Epithelial cell of proximal tubule (primary cell): ENCODE data around the gene LCTL. TPM values are rescaled to one million over a fixed set of nuclear protein-coding genes. Genes with fewer than 3 reads are reported as not detected.

Source experiments
- DNase-seq: peaks from one replicate; pipeline ENCODE4 v3.0.0-alpha.2; 2011; ENCODE audit warnings: low read depth
- H3K4me3 ChIP-seq: 2 replicates; pipeline ENCODE4 v1.5.1; 2011; ENCODE audit warnings: low read depth, mild to moderate bottlenecking, low read length
- total RNA-seq: library from RNA; depleted of rRNA; stranded (reverse); fragments of >200 nt; gene quantifications from 2 replicates; pipeline ENCODE4 v1.2.3, GENCODE V29; 2015
- TF ChIP-seq, protein P1 (sequence below): conservative IDR thresholded peaks from 2 replicates; pipeline ENCODE4 v1.5.1; 2012; ENCODE audit warnings: low read depth, mild to moderate bottlenecking, low read length

Gene LCTL
- total RNA-seq, 1 donor from 2014 or later: 0.23 TPM

DNA sequence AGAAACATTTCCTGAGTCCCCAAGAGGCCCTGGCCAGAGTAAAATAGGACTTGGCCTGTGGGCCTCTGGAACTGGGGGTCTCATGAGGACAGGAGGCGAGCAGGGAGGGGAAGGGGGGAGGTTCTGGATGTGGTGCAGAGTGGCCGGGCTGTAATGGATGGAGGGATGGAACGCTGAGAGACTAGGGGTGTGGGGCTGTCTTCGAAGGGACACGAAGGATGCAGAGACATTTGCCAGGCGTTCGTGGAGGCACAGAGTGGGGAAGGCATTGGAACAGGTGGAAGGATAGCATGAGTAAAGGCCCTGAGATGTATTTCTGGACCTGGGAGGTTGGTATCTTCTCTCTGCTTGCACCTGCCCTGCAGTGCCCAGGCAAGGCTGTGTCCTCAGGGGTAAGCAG, 2.1 kb upstream of the LCTL start:
- no peak overlapping the region for H3K4me3 ChIP-seq
- DNase-seq: no peak
- TF ChIP-seq, protein P1, sequence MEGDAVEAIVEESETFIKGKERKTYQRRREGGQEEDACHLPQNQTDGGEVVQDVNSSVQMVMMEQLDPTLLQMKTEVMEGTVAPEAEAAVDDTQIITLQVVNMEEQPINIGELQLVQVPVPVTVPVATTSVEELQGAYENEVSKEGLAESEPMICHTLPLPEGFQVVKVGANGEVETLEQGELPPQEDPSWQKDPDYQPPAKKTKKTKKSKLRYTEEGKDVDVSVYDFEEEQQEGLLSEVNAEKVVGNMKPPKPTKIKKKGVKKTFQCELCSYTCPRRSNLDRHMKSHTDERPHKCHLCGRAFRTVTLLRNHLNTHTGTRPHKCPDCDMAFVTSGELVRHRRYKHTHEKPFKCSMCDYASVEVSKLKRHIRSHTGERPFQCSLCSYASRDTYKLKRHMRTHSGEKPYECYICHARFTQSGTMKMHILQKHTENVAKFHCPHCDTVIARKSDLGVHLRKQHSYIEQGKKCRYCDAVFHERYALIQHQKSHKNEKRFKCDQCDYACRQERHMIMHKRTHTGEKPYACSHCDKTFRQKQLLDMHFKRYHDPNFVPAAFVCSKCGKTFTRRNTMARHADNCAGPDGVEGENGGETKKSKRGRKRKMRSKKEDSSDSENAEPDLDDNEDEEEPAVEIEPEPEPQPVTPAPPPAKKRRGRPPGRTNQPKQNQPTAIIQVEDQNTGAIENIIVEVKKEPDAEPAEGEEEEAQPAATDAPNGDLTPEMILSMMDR: no peak

DNA sequence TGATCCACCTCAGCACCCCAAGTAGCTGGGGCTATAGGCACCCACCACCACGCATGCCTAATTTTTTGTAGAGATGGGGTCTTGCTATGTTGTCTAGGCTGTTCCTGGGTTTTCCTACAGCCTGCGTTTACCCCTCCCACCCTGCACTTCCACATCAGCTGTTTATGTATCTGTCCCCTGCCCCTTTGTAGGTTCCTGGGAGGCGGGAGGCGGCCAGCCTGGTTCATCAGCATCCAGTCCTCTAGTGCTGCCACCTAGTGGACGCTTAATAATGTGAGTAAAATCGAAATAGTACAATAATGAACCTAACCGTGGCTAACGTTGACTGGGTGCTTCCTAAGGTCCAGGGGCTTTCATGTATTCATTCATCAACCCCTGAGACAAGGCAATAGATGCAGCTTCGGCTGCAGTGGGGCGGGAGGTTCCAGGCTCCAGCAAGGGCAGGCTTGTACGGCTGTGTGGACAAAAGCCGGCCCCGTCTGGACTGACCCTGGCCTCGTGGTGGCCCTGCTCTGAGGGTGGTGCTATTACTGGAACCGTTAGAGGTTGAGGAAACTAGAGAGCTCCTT, 1.2 kb upstream of the LCTL start:
- no peak for DNase-seq
- H3K4me3 ChIP-seq: no peak overlapping the region
- TF ChIP-seq, protein P1: peak; percentile 77

DNA sequence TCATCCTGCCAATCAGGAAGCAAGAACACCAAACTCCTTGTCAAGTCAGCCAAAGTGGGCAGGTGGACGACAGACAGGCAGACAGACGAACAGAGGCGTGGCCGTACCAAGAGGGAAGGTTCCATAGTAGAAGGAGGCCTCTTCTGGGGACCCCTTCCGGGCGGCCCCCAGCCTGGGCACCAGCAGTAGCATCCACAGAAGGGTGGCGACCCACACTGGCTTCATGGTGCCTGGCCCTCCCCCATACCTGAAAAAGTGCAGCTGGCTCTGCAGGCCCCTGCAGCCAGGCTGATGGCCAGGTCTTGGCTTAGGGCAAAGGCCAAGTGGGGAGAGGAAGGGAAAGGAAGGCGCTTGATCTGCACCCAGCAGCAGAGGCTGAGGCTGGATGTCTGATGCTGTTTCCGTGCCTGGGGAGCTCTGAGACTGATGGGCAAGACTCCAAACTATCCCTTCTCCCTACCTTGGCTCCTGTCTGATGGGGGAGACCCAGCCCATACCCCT, 607 bp downstream of the LCTL start:
- no peak for DNase-seq
- TF ChIP-seq, protein P1: no peak
- H3K4me3 ChIP-seq: no peak overlapping the region

DNA sequence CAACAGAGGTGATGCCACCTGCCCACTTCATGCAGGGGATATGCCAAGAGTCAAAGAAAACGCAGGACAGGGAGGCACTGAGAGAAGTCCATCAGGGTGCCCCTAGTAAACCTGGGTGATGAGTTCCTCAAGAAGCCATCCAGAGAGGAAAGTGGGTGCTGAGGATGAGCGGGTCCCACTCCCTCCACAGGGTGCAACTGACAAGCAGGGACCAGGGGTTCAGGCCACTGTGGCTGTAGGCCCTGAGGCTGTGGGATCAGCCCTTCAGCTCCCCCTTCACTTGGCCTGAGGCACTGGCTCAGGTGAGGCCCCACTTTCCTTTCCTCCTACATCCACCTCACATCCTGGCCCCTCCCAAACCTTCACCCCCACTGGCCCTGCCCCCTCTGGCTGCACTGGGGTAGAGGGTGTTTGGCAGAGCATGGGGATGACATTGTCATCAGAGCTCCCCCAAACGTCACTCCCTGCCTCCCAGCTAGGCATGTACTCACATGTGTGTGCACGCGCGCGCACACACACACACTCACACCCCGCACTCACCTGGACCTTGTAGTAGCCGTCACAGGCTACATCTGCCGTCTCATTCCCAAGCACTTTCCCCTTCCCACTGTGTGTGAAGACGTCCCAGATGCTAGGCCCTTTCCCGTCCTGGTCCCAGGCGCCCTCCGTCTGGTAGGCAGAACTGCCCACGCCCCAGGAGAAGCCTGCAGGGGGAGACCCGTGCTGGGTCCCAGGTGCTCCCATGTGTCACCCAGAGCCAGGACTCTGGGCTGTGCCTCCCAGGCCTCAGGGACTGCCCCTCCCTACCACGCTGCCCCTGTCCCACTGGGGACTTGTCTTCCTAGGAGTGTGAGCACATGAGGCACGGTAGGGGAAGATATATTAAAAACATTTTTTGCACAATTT, 1.4 kb downstream of the LCTL start:
- TF ChIP-seq, protein P1: no peak
- DNase-seq: no peak
- H3K4me3 ChIP-seq: no peak overlapping the region

DNA sequence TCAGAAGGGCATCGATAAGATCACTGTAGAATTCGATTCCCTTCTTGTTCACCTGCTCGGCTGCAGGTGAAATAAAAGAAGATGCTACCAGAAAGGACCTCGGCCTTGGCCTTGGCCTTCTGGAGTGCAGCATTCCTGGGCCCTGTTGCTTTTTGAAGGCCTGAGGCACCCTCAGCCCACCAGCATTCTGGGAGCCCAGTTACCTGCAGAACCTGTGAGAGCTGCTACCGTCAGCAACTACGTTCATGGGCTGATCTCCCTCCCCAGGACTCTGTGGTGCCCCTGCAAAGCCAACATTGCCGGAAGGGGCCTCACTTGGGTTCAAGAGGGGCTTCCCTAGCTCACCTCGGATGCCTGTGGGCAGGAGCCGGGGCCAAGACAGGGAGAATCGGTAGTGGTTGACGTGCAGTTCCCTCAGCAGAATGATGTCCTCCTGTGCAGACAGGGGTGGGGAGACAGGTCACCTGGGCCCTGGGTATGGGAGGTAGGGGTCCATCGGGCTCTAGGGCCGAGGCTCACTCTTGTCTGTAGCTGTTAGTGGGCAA, 2.2 kb downstream of the LCTL start:
- H3K4me3 ChIP-seq: no peak overlapping the region
- TF ChIP-seq, protein P1: no peak
- DNase-seq: no peak

DNA sequence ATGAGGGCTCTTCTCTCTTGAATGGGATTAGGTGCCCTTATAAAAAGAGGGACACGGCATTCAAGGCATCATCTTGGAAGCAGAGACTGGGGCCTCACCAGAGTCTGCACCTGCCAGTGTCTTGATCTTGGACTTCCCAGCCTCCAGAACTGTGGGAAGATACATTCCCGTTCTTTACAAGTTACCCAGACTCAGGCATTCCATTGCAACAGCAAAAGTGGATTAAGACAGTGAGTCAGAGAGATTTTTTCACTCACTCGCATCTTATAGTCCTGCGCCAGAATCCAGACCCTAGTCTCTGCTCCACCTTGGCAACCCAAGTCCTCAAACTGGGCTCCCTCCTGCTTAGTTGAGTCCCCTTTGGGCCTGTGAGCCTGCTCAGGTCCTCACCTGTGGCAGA, 2.7 kb downstream of the LCTL start:
- TF ChIP-seq, protein P1: no peak
- DNase-seq: no peak
- no peak overlapping the region for H3K4me3 ChIP-seq
